Prostate gland (tissue), 2 donors: ENCODE measurements around the gene TRAF5.

Source experiments
- POLR2A ChIP-seq: fragments of 450-650 bp; IDR thresholded peaks from one replicate; pipeline ENCODE4 v1.6.1; 2016; ENCODE audit warnings: antibody characterized with exemption, mild to moderate bottlenecking
- POLR2AphosphoS5 ChIP-seq: sonication (generic); formaldehyde crosslinking; IDR thresholded peaks from one replicate; pipeline ENCODE4 v1.6.1; 2017; ENCODE audit warnings: antibody characterized with exemption
- TF ChIP-seq, protein P1 (sequence below), 4 experiments: fragments of 200-600 bp in 2 of 4; fragments of 450-650 bp in 2 of 4; sonication (generic) in 2 of 4; IDR thresholded peaks; 1 replicate in 3 of 4; 2 replicates in 1 of 4; pipeline ENCODE4 v1.5.1; 2016 to 2019; ENCODE audit warnings: antibody characterized with exemption in 4 of 4, mild to moderate bottlenecking in 2 of 4, moderate library complexity in 2 of 4

DNA sequence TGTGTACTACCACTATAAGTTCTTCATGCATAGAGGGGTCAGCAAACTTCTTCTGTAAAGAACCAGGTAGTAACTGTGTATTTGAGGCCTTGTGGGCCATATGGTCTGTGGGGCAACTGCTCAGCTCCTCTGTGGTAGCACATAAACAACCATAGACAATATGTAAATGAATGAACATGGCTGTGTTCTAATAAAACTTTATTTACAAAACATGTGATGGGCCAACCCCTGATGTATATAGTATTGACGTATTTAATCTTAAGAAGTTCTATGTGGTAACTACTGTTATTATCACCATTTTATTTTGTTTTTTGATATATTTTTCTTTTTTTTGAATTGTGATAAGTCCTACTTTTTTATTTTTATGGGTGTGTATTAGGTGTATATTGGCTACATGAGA is 15.4 kb downstream of the TRAF5 start:
- TF ChIP-seq, protein P1, sequence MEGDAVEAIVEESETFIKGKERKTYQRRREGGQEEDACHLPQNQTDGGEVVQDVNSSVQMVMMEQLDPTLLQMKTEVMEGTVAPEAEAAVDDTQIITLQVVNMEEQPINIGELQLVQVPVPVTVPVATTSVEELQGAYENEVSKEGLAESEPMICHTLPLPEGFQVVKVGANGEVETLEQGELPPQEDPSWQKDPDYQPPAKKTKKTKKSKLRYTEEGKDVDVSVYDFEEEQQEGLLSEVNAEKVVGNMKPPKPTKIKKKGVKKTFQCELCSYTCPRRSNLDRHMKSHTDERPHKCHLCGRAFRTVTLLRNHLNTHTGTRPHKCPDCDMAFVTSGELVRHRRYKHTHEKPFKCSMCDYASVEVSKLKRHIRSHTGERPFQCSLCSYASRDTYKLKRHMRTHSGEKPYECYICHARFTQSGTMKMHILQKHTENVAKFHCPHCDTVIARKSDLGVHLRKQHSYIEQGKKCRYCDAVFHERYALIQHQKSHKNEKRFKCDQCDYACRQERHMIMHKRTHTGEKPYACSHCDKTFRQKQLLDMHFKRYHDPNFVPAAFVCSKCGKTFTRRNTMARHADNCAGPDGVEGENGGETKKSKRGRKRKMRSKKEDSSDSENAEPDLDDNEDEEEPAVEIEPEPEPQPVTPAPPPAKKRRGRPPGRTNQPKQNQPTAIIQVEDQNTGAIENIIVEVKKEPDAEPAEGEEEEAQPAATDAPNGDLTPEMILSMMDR (IDR thresholded peaks at IDR 0.05) = no peak
- TF ChIP-seq POLR2A (no peak), POLR2AphosphoS5 (no peak)
